Adrenal gland (tissue), 12 donors: ENCODE results near the gene ARHGAP18. TPM values are rescaled to one million over a fixed set of nuclear protein-coding genes. Genes with fewer than 3 reads are reported as not detected.

ENCODE experiments used
- DNase-seq, 7 donors: peaks; one replicate each; pipeline ENCODE4 v3.0.0-alpha.2; 2019 to 2020
- H3K27ac ChIP-seq, 5 donors: fragments of 200-600 bp; sonication (generic) in 4 of 5; 1 replicate in 3 of 5; 2 replicates in 2 of 5; pipeline versions ENCODE4 v1.5.1 to v1.8.0; 2016 to 2020; ENCODE audit warnings: mild to moderate bottlenecking in 1 of 5
- H3K27me3 ChIP-seq: fragments of 200-600 bp; 2 replicates; pipeline ENCODE4 v1.8.0; 2021
- H3K36me3 ChIP-seq, 2 donors: fragments of 200-600 bp; replicated peaks in 1 of 2; 1 replicate in 1 of 2; 2 replicates in 1 of 2; pipeline versions ENCODE4 v1.5.1 to v1.8.0; 2018 to 2022
- H3K4me1 ChIP-seq, 2 donors: fragments of 200-600 bp; replicated peaks in 1 of 2; 1 replicate in 1 of 2; 2 replicates in 1 of 2; pipeline versions ENCODE4 v1.5.1 to v1.8.0; 2018 to 2021
- H3K4me3 ChIP-seq, 4 donors: fragments of 200-600 bp; sonication (generic) in 3 of 4; one replicate each; pipeline ENCODE4 v1.5.1; 2016 to 2018
- H3K9me3 ChIP-seq, 3 donors: fragments of 200-600 bp; sonication (generic) in 1 of 3; replicated peaks in 1 of 3; 1 replicate in 2 of 3; 2 replicates in 1 of 3; pipeline versions ENCODE4 v1.5.1 to v1.8.0; 2016 to 2021
- POLR2A ChIP-seq, 2 donors: fragments of 450-650 bp; IDR thresholded peaks; one replicate each; pipeline ENCODE4 v1.6.1; 2017; ENCODE audit warnings: antibody characterized with exemption in 2 of 2, mild to moderate bottlenecking in 2 of 2, moderate library complexity in 1 of 2
- WGBS, 4 donors: extraction: QIAGEN DNeasy Blood & Tissue Kit in 2 of 4; methylation state at CpG; one replicate each; pipeline versions ENCODE4 v1.1.5 to v1.1.7; 2013 to 2017; 5-methylcytosine and 5-hydroxymethylcytosine counted together
- intact Hi-C, 2 donors: fragments of 100-400 bp; cut with DNase I; formaldehyde crosslinking; loops; one replicate each; pipeline versions ENCODE4 v1.14.1 to v1.15.0; 2022 to 2023
- polyA plus RNA-seq, 3 donors: library from polyadenylated mRNA; stranded (reverse); fragments of 200-250 nt in 2 of 3; fragments of 350-450 nt in 1 of 3; fragmentation: Illumina TruSeq in 1 of 3; extraction: RNeasy Lipid Tissue Mini Kit (QIAGEN cat#74804) in 1 of 3; gene quantifications; one replicate each; pipeline ENCODE4 v1.2.3, GENCODE V29; 2013 to 2014
- total RNA-seq, 9 donors: library from RNA; depleted of rRNA in 4 of 9; stranded (reverse); fragments of >200 nt in 4 of 9; fragments of 120-200 nt in 1 of 9; fragmentation: NEBNext Ultra II Directional in 1 of 9; extraction: Animal tissue kit (Norgen Biotek cat#: 25700) in 1 of 9; gene quantifications; one replicate each; pipeline versions ENCODE4 v1.1.0 to v1.2.4, GENCODE V29; 2013 to 2023
- TF ChIP-seq, protein P1 (sequence below), 6 experiments: fragments of 450-650 bp in 4 of 6; fragments of 200-600 bp in 2 of 6; sonication (generic) in 1 of 6; IDR thresholded peaks; 1 replicate in 5 of 6; 2 replicates in 1 of 6; pipeline versions ENCODE4 v1.5.1 to v1.8.0; 2016 to 2021; ENCODE audit warnings: antibody characterized with exemption in 6 of 6, mild to moderate bottlenecking in 2 of 6, moderate library complexity in 1 of 6
- donor health status: healthy with polysubstance abuse.
- donor health status: Bipolar disorder and iron deficiency.
- donor health status: DM: yes; HTN: yes; CAD: no.
- donor health status: DM: no; HTN: no; CAD: no.
- donor health status: DM: no; HTN: no; CAD: no.
- donor health status: DM: yes; HTN: yes; CAD: no.

Gene ARHGAP18
- total and polyA plus RNA-seq, 12 donors: 22.0 to 101 (median 75.8) TPM

DNA sequence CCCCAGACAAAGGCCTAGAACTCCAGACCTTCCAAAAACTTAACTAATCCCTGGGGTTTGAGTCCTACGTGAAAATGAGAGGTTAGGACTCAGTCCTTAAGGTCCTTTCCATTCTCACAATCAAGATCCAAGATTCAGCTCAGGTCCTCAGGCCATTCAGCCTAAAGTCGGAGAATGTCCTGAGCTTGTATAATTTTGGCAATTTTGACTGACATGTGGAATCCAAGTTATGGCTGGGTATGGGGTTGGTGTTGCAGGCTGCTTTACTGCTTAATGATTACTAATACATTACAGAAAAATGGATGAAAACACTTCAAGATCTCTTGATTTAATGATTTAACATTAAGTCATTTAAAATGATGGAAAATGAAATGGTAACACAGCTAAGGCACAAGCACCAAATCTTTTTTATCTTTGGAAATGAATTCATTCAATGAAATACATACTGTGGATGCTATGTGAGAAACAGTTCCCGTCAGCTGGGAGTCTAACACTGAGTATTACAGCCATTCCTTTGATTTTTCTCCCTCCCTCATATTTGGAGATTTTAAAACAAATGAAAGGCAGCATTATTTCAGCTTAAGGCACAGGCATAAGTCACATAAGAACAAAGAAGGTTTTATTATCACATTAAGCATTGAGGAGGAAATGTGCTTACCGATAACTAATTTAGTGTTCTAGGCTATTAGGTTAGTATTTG is 1.3 kb downstream of the ARHGAP18 start:
- Histone ChIP-seq H3K9me3 (no peaks in the 10 kb centered on the region), H3K4me1 (peaks cover 10 to 55% of the 10 kb centered on the region in 2 donors), H3K36me3 (no peaks in the 10 kb centered on the region), H3K4me3 (peak overlapping the region in 3 of 4 donors; percentile 44 to 70 (median 63)), H3K27ac (peak overlapping the region in 3 of 5 donors; percentile 55 to 84 (median 72)), H3K27me3 (no peaks in the 10 kb centered on the region)
- DNase-seq: no peak
- TF ChIP-seq, protein P1, sequence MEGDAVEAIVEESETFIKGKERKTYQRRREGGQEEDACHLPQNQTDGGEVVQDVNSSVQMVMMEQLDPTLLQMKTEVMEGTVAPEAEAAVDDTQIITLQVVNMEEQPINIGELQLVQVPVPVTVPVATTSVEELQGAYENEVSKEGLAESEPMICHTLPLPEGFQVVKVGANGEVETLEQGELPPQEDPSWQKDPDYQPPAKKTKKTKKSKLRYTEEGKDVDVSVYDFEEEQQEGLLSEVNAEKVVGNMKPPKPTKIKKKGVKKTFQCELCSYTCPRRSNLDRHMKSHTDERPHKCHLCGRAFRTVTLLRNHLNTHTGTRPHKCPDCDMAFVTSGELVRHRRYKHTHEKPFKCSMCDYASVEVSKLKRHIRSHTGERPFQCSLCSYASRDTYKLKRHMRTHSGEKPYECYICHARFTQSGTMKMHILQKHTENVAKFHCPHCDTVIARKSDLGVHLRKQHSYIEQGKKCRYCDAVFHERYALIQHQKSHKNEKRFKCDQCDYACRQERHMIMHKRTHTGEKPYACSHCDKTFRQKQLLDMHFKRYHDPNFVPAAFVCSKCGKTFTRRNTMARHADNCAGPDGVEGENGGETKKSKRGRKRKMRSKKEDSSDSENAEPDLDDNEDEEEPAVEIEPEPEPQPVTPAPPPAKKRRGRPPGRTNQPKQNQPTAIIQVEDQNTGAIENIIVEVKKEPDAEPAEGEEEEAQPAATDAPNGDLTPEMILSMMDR (IDR thresholded peaks at IDR 0.05): no peak
- no peak for TF ChIP-seq POLR2A (IDR thresholded peaks at IDR 0.05)
- intact Hi-C loops: no loop called here
- WGBS, 4 donors: 25 to 40% (median 32%) methylated on average over 4 of the region's 4 CpGs

DNA sequence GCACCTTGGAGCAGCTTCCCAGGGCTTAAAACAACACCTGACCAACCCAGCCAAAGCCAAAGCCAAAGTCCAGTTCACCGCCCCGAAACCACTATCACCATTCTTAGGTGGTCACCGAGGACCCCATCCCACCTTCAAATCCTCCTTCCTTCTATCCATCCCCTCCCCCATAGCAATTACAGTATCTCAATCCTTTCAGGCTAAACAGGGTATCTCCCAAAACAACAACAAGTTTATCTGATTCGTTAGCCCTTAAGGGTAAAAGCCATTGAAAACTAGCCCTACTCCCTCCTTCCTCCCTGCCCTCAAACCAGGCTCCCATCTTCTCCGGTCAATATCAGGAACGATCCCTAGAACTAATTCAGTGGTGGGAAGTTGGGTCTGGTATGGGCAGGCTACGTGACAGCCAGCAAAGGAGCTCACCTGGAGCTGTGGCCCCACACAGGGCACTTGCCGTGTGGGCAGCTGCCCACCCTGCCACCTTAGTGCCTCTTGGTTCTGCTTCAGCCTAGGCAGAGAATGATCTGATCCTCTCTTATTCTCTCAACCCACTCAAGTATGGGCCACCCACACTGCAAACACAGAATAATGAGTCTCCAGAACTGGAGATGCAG is 2.0 kb downstream of the ARHGAP18 start:
- Histone ChIP-seq H3K27ac (peak overlapping the region in 3 of 5 donors; percentile 4 to 84 (median 55)), H3K4me3 (peak overlapping the region in 3 of 4 donors; percentile 15 to 70 (median 44)), H3K9me3 (no peaks in the 10 kb centered on the region), H3K36me3 (no peaks in the 10 kb centered on the region), H3K4me1 (peaks cover 10 to 55% of the 10 kb centered on the region in 2 donors), H3K27me3 (no peaks in the 10 kb centered on the region)
- no peak for TF ChIP-seq POLR2A (IDR thresholded peaks at IDR 0.05)
- TF ChIP-seq, protein P1 (IDR thresholded peaks at IDR 0.05): no peak
- 50 to 61% (median 58%) methylated on average over 6 to 8 of the region's 8 CpGs for WGBS, 4 donors
- no peak for DNase-seq
- intact Hi-C loops: no loop called here

DNA sequence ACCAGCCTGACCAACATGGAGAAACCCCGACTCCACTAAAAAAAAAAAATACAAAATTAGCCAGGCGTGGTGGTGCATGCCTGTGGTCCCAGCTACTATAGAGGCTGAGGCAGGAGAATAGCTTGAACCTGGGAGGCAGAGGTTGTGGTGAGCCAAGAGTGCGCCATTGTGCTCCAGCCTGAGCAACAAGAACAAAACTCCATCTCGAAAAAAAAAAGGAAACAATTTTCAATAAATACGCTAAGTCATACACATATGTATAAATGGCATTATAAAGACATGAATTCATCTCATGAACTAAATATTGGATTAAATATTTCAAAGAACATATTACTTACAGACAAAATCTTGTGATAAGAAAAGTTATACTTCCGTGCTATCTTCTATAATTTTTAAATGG is 2.9 kb downstream of the ARHGAP18 start:
- Histone ChIP-seq H3K27ac (no peak overlapping the region), H3K36me3 (no peaks in the 10 kb centered on the region), H3K4me1 (peaks cover 10 to 61% of the 10 kb centered on the region in 2 donors), H3K9me3 (no peaks in the 10 kb centered on the region), H3K27me3 (no peaks in the 10 kb centered on the region), H3K4me3 (peak overlapping the region in 1 of 4 donors; percentile 70)
- 95 to 97% (median 96%) methylated on average over 6 of the region's 6 CpGs for WGBS, 4 donors
- intact Hi-C loops: no loop called here
- no peak for DNase-seq
- TF ChIP-seq, protein P1 (IDR thresholded peaks at IDR 0.05): no peak
- no peak for TF ChIP-seq POLR2A (IDR thresholded peaks at IDR 0.05)

DNA sequence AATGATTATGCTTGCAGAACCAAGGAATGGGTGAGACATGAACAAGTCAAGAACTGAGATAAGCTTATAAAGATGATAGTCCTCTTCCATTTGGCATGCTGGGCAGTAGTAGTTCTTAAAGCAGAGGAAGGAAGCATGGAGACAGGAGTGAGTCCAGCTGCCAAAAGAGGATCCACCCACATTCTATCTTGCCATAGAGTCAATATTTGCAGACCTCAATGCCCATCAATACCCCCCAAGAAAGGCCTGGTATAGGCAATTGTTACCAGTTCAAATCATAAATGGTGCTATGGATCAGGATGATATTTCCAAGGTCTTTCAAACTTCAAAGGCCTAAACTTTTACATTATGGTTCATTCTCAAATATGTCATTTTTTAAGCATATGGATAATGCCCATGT is 4.8 kb downstream of the ARHGAP18 start:
- Histone ChIP-seq H3K36me3 (no peaks in the 10 kb centered on the region), H3K4me1 (peaks cover 10 to 63% of the 10 kb centered on the region in 2 donors), H3K9me3 (no peaks in the 10 kb centered on the region), H3K27me3 (no peaks in the 10 kb centered on the region), H3K4me3 (no peak overlapping the region), H3K27ac (no peak overlapping the region)
- DNase-seq: no peak
- no peak for TF ChIP-seq POLR2A (IDR thresholded peaks at IDR 0.05)
- TF ChIP-seq, protein P1 (IDR thresholded peaks at IDR 0.05): no peak
- intact Hi-C loops: no loop called here
